Endothelial cell of umbilical vein (primary cell): Measurements from ENCODE around the gene NUBPL. TPM values are rescaled to one million over a fixed set of nuclear protein-coding genes. Genes with fewer than 3 reads are reported as not detected.

Source experiments
- BruUV-seq: library from RNA; stranded (reverse); fragments of 400-500 nt; replicated peaks from 2 replicates; lab custom pipeline; 2021; lab: Mats Ljungman, UMichigan
- CTCF ChIA-PET: fragments of 300-600, 350-600 bp; sonication (Branson Sonifier 250); formaldehyde crosslinking; loops from one replicate; lab custom pipeline; 2021; ENCODE audit warnings: antibody characterized with exemption, inconsistent platforms; lab: Charles Lee
- POLR2A ChIA-PET: fragments of 300-600, 350-600 bp; sonication (Branson Sonifier 250); formaldehyde crosslinking; loops from one replicate; lab custom pipeline; 2021; ENCODE audit warnings: antibody characterized with exemption, inconsistent platforms; lab: Charles Lee
- DNase-seq: peaks from one replicate; pipeline ENCODE4 v3.0.0-alpha.2; 2011; ENCODE audit warnings: low read depth, low spot score
- FAIRE-seq: peaks from 2 replicates; lab custom pipeline; 2011; peaks lifted over from hg19 to GRCh38; lab: Jason Lieb, UNC
- H2AFZ ChIP-seq: 2 replicates; pipeline ENCODE4 v1.6.0; 2012; ENCODE audit warnings: low read depth, low read length, control low read depth, inconsistent platforms
- H3K27ac ChIP-seq: 2 replicates; pipeline ENCODE4 v1.5.1; 2011; ENCODE audit warnings: low read depth, mild to moderate bottlenecking, control low read depth, low read length, moderate library complexity; ENCODE audit not compliant: insufficient read depth
- H3K27me3 ChIP-seq, 2 experiments: 2 replicates each; pipeline versions ENCODE4 v1.6.0 to v1.6.1; 2011; ENCODE audit warnings: low read length in 2 of 2, mixed read lengths in 1 of 2; ENCODE audit not compliant: control insufficient read depth in 2 of 2, insufficient read depth in 2 of 2
- H3K36me3 ChIP-seq, 2 experiments: 2 replicates in 1 of 2; 3 replicates in 1 of 2; pipeline ENCODE4 v1.5.1; 2011; ENCODE audit warnings: low read length in 2 of 2, mild to moderate bottlenecking in 1 of 2, moderate library complexity in 1 of 2; ENCODE audit not compliant: control insufficient read depth in 2 of 2, insufficient read depth in 2 of 2; ENCODE audit errors: extremely low read depth in 1 of 2
- H3K4me1 ChIP-seq: 3 replicates; pipeline ENCODE4 v1.5.1; 2011; ENCODE audit warnings: mild to moderate bottlenecking, low read length; ENCODE audit not compliant: control insufficient read depth, insufficient read depth; ENCODE audit errors: extremely low read depth
- H3K4me2 ChIP-seq: 2 replicates; pipeline ENCODE4 v1.6.1; 2011; ENCODE audit warnings: low read length, control low read depth, mixed read lengths; ENCODE audit not compliant: insufficient read depth
- H3K4me3 ChIP-seq, 3 experiments: fragments of 200-600 bp in 1 of 3; sonication (generic), shearing (Covaris generic) in 1 of 3; replicated peaks in 1 of 3; 2 replicates each; pipeline ENCODE4 v1.5.1; 2011 to 2016; ENCODE audit warnings: control low read depth in 3 of 3, low read length in 3 of 3, mild to moderate bottlenecking in 2 of 3, inconsistent platforms in 1 of 3, low read depth in 1 of 3, moderate library complexity in 1 of 3; ENCODE audit not compliant: insufficient read depth in 1 of 3
- H3K79me2 ChIP-seq: 2 replicates; pipeline ENCODE4 v1.6.0; 2012; ENCODE audit warnings: low read length, inconsistent platforms; ENCODE audit not compliant: control insufficient read depth, insufficient read depth
- H3K9ac ChIP-seq: replicated peaks from 2 replicates; pipeline ENCODE3; 2011; ENCODE audit warnings: low read length, control low read depth; ENCODE audit not compliant: insufficient read depth; ENCODE audit errors: extremely low read depth
- H3K9me1 ChIP-seq: replicated peaks from 3 replicates; pipeline ENCODE4 v1.6.0; 2011; ENCODE audit warnings: mild to moderate bottlenecking, low read length; ENCODE audit not compliant: control insufficient read depth, insufficient read depth; ENCODE audit errors: extremely low read depth
- H3K9me3 ChIP-seq: replicated peaks from 2 replicates; pipeline ENCODE4 v1.5.1; 2012; ENCODE audit warnings: low read length, inconsistent platforms; ENCODE audit not compliant: control insufficient read depth, insufficient read depth
- H4K20me1 ChIP-seq: replicated peaks from 2 replicates; pipeline ENCODE3; 2011; ENCODE audit warnings: mild to moderate bottlenecking, low read length; ENCODE audit not compliant: control insufficient read depth, insufficient read depth; ENCODE audit errors: extremely low read depth
- EZH2 ChIP-seq: IDR thresholded peaks from 2 replicates; pipeline ENCODE4 v1.6.1; 2012; ENCODE audit warnings: borderline replicate concordance, low read depth, mild to moderate bottlenecking, moderate library complexity, low read length, inconsistent platforms; ENCODE audit not compliant: severe bottlenecking
- FOS ChIP-seq: IDR thresholded peaks from 2 replicates; pipeline ENCODE4 v1.6.1; 2011; ENCODE audit warnings: mild to moderate bottlenecking, low read length, moderate library complexity, borderline replicate concordance; ENCODE audit not compliant: insufficient read depth
- GATA2 ChIP-seq: IDR thresholded peaks from 2 replicates; pipeline ENCODE4 v1.7.0; 2011; ENCODE audit warnings: low read depth, mild to moderate bottlenecking, moderate library complexity, mixed read lengths, low read length; ENCODE audit not compliant: insufficient read length, insufficient read depth
- JUN ChIP-seq: IDR thresholded peaks from 2 replicates; pipeline ENCODE4 v1.6.1; 2011; ENCODE audit warnings: borderline replicate concordance, low read depth; ENCODE audit not compliant: insufficient read length, insufficient read depth
- POLR2A ChIP-seq: IDR thresholded peaks from 2 replicates; pipeline ENCODE4 v1.6.1; 2012; ENCODE audit warnings: low read depth, mild to moderate bottlenecking, control low read depth, low read length
- dilution Hi-C: fragments of 300-500 bp; cut with MboI; formaldehyde crosslinking; loops from one replicate; pipeline ENCODE4 v1.15.0; 2019; ENCODE audit warnings: low sequenced_read_pairs; ENCODE audit not compliant: extremely low pct_ligation_motif_present
- intact Hi-C: fragments of 100-400 bp; cut with micrococcal nuclease; formaldehyde crosslinking; loops from one replicate; pipeline ENCODE4 v1.10.0; 2022
- polyA plus RNA-seq, 4 experiments: library from polyadenylated mRNA; depleted of rRNA in 3 of 4; stranded (reverse) in 3 of 4; unstranded in 1 of 4; fragments of >200 nt; gene quantifications; 2 replicates each; pipeline versions ENCODE4 v1.2.1 to v1.2.3, GENCODE V29; 2011 to 2012; ENCODE audit warnings: missing spikeins in 1 of 4
- total RNA-seq: library from RNA; stranded (reverse); gene quantifications from 2 replicates; pipeline ENCODE4 v1.2.3, GENCODE V29; 2021
- TF ChIP-seq, protein P1 (sequence below): IDR thresholded peaks from 2 replicates; pipeline ENCODE4 v1.6.1; 2011; ENCODE audit not compliant: insufficient read depth, insufficient read length
- TF ChIP-seq, protein P2 (sequence below), 2 donors: IDR thresholded peaks; 1 replicate in 1 of 2; 2 replicates in 1 of 2; pipeline ENCODE4 v1.5.1; 2011; ENCODE audit warnings: low read length in 2 of 2, mild to moderate bottlenecking in 2 of 2, moderate library complexity in 2 of 2, control low read depth in 1 of 2, inconsistent platforms in 1 of 2, low read depth in 1 of 2; ENCODE audit not compliant: insufficient read depth in 1 of 2; ENCODE audit errors: extremely low read depth in 1 of 2

The NUBPL gene
- total and polyA plus RNA-seq, 2 donors (not counting 3 experiments of a cell fraction or from before 2014, with no cell fraction given), result 2.1 to 12.3 TPM

DNA sequence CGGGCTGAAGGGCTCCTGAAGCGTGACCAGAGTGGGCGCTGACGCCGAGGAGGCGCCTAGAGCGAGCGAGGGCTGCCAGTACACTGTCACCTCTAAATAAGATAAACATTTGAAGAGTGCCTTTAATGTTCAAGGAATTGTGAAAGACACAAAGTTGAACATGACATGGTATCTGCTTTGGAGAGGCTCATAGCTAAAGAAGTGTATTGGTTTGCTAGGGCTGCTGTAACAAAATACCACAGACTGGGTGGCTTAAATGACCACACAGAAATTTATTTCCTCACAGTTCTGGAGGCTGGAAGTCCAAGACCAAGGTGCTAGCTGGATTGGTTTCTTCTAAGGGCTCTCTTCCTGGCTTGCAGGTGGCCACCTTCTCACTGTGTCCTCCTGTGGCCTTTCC is 33.7 kb upstream of the NUBPL start:
- BruUV-seq, result no TSS peak
- Histone ChIP-seq H3K27me3 (peaks cover 0 to 12% of the 10 kb centered on the region in 2 experiments), H3K4me3 (no peak overlapping the region), H3K9me3 (no peaks in the 10 kb centered on the region), H4K20me1 (no peaks in the 10 kb centered on the region), H3K9me1 (no peaks in the 10 kb centered on the region), H3K4me1 (no peaks in the 10 kb centered on the region), H3K4me2 (no peak overlapping the region), H3K9ac (no peak overlapping the region), H3K27ac (no peak overlapping the region), H3K36me3 (no peaks in the 10 kb centered on the region), H2AFZ (no peak overlapping the region), H3K79me2 (no peaks in the 10 kb centered on the region)
- intact Hi-C loops (no loop called here), dilution Hi-C loops (no loop called here)
- ChIA-PET CTCF (no interaction called here), POLR2A (no interaction called here)
- DNase-seq (no peak), FAIRE-seq (no peak)
- TF ChIP-seq JUN (no peak), POLR2A (no peak), GATA2 (no peak)
- TF ChIP-seq, protein P1, sequence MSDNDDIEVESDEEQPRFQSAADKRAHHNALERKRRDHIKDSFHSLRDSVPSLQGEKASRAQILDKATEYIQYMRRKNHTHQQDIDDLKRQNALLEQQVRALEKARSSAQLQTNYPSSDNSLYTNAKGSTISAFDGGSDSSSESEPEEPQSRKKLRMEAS, result no peak

DNA sequence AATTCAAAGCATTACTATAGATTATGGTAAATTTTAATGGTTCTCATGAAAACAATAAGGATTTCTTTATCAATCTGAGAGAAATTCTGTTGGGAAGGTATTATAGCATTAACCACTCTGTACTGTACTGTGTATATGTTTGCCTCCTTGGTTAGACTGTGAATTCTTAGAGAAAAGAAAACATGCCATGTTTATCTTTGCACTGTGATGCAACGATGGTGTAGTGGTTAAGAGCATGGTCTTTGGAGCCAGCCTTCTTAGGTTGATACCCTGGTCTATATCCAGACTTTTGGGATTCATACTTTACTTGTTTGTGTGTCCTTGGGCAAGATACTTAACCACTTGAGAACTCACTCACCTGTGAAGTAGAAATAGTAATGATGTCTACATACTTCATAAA is 32.2 kb upstream of the NUBPL start:
- no peaks in the 10 kb centered on the region for H3K79me2 ChIP-seq
- ChIA-PET CTCF (interaction anchor here (1.5 kb wide), 1 partner anchor 14 kb away, joined by 6 read pairs; no protein-coding TSS in a partner anchor), POLR2A (no interaction called here)
- TF ChIP-seq EZH2 (no peak), GATA2 (no peak), FOS (no peak), POLR2A (no peak)
- TF ChIP-seq, protein P2, sequence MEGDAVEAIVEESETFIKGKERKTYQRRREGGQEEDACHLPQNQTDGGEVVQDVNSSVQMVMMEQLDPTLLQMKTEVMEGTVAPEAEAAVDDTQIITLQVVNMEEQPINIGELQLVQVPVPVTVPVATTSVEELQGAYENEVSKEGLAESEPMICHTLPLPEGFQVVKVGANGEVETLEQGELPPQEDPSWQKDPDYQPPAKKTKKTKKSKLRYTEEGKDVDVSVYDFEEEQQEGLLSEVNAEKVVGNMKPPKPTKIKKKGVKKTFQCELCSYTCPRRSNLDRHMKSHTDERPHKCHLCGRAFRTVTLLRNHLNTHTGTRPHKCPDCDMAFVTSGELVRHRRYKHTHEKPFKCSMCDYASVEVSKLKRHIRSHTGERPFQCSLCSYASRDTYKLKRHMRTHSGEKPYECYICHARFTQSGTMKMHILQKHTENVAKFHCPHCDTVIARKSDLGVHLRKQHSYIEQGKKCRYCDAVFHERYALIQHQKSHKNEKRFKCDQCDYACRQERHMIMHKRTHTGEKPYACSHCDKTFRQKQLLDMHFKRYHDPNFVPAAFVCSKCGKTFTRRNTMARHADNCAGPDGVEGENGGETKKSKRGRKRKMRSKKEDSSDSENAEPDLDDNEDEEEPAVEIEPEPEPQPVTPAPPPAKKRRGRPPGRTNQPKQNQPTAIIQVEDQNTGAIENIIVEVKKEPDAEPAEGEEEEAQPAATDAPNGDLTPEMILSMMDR (IDR thresholded peaks at IDR 0.05; ENCODE audit: extremely low read depth in 1 of 2, insufficient read depth in 1 of 2, low read depth in 1 of 2, low read length in 2 of 2), result no peak
- TF ChIP-seq, protein P1, result no peak
- H3K9ac ChIP-seq, result no peak overlapping the region
- no peaks in the 10 kb centered on the region for H3K36me3 ChIP-seq
- no peaks in the 10 kb centered on the region for H3K4me1 ChIP-seq
- H4K20me1 ChIP-seq, result no peaks in the 10 kb centered on the region
- H3K4me2 ChIP-seq, result no peak overlapping the region
- FAIRE-seq (no peak), DNase-seq (no peak)
- dilution Hi-C loops, result no loop called here
- no peak overlapping the region for H3K27ac ChIP-seq
- intact Hi-C loops, result no loop called here
- peaks cover 0 to 8% of the 10 kb centered on the region in 2 experiments for H3K27me3 ChIP-seq
- H3K9me3 ChIP-seq, result no peaks in the 10 kb centered on the region
- no TSS peak for BruUV-seq
- no peaks in the 10 kb centered on the region for H3K9me1 ChIP-seq
- no peak overlapping the region for H2AFZ ChIP-seq
- H3K4me3 ChIP-seq, result no peak overlapping the region
